Panc1 (cell line): ENCODE measurements around the gene HS2ST1. TPM values are rescaled to one million over a fixed set of nuclear protein-coding genes. Genes with fewer than 3 reads are reported as not detected.

Experiments
- ATAC-seq: fragments of 200-7000 bp; cut with Tn5 transposase; 2 replicates; pipeline ENCODE4 v1.9.1; 2020; ENCODE audit warnings: mild to moderate bottlenecking, moderate library complexity
- BruUV-seq: library from RNA; stranded (reverse); fragments of 400-500 nt; replicated peaks from 2 replicates; lab custom pipeline; 2021; lab: Mats Ljungman, UMichigan
- CTCF ChIA-PET: fragments of 300-600 bp; sonication (Branson Sonifier 250); formaldehyde crosslinking; loops from one replicate; lab custom pipeline; 2022; ENCODE audit warnings: antibody characterized with exemption; lab: Charles Lee
- POLR2A ChIA-PET: fragments of 300-600 bp; sonication (Branson Sonifier 250); formaldehyde crosslinking; loops from one replicate; lab custom pipeline; 2022; ENCODE audit warnings: antibody characterized with exemption; lab: Charles Lee
- DNase-seq: peaks from one replicate; pipeline ENCODE4 v3.0.0-alpha.2; 2010; ENCODE audit warnings: low read depth, low spot score
- H3K27ac ChIP-seq: 2 replicates; pipeline ENCODE4 v1.5.1; 2011; ENCODE audit warnings: mild to moderate bottlenecking, low read length, inconsistent platforms
- H3K27me3 ChIP-seq: fragments of 200-500 bp; sonication (Bioruptor generic); 2 replicates; pipeline ENCODE4 v1.6.0; 2014; ENCODE audit warnings: low read length, inconsistent platforms; ENCODE audit not compliant: control insufficient read depth, insufficient read depth
- H3K36me3 ChIP-seq: fragments of 200-500 bp; sonication (Bioruptor generic); 2 replicates; pipeline ENCODE4 v1.5.1; 2014; ENCODE audit warnings: inconsistent platforms, mild to moderate bottlenecking, low read length, moderate library complexity; ENCODE audit not compliant: control insufficient read depth, insufficient read depth
- H3K4me1 ChIP-seq: 2 replicates; pipeline ENCODE4 v1.5.1; 2011; ENCODE audit warnings: inconsistent platforms, mild to moderate bottlenecking, low read length, moderate library complexity; ENCODE audit not compliant: control insufficient read depth, insufficient read depth
- H3K4me3 ChIP-seq, 2 experiments: 2 replicates each; pipeline ENCODE4 v1.5.1; 2011 to 2012; ENCODE audit warnings: low read depth in 2 of 2, low read length in 2 of 2, mild to moderate bottlenecking in 2 of 2, inconsistent platforms in 1 of 2, moderate library complexity in 1 of 2
- H3K9me3 ChIP-seq: fragments of 200-500 bp; sonication (Bioruptor generic); 2 replicates; pipeline ENCODE4 v1.5.1; 2014; ENCODE audit warnings: low read depth, mild to moderate bottlenecking, inconsistent platforms, low read length, moderate library complexity; ENCODE audit not compliant: control insufficient read depth, insufficient read depth
- CTCF ChIP-seq: fragments of 450-650 bp; IDR thresholded peaks from 2 replicates; pipeline ENCODE4 v1.5.1; 2017; ENCODE audit warnings: mild to moderate bottlenecking
- POLR2AphosphoS5 ChIP-seq: IDR thresholded peaks from 2 replicates; pipeline ENCODE4 v1.6.1; 2012; ENCODE audit warnings: mild to moderate bottlenecking, low read depth, low read length, moderate library complexity
- REST ChIP-seq, 2 experiments: IDR thresholded peaks; 2 replicates each; pipeline ENCODE4 v1.6.1; 2011 to 2012; ENCODE audit warnings: low read depth in 2 of 2, control low read depth in 1 of 2, low read length in 1 of 2, mild to moderate bottlenecking in 1 of 2, moderate library complexity in 1 of 2; ENCODE audit not compliant: insufficient read depth in 1 of 2
- SIN3A ChIP-seq: IDR thresholded peaks from 2 replicates; pipeline ENCODE4 v1.6.1; 2012; ENCODE audit warnings: low read depth, mild to moderate bottlenecking, low read length, moderate library complexity, borderline replicate concordance; ENCODE audit not compliant: insufficient read depth
- TCF7L2 ChIP-seq: IDR thresholded peaks from 2 replicates; pipeline ENCODE4 v1.6.1; 2011; ENCODE audit warnings: mild to moderate bottlenecking, low read depth, low read length, inconsistent platforms
- in situ Hi-C: cut with HindIII; loops from 2 replicates; pipeline ENCODE4 v1.10.0; 2016; ENCODE audit warnings: low sequenced_read_pairs, low pct_unique_long_range_greater_than_20kb
- intact Hi-C: fragments of 100-400 bp; cut with micrococcal nuclease; formaldehyde crosslinking; loops from one replicate; pipeline ENCODE4 v1.10.0; 2022; ENCODE audit not compliant: unreplicated experiment
- total RNA-seq: library from RNA; stranded (reverse); gene quantifications from one replicate; pipeline ENCODE4 v1.2.1, GENCODE V29; 2021; ENCODE audit not compliant: unreplicated experiment

The HS2ST1 gene
- total RNA-seq, 1 experiment from 2014 or later: 81.0 TPM

GRCh38 chr1:87046951-87047350 is 132.5 kb downstream of the HS2ST1 start:
- Histone ChIP-seq H3K4me1 (no peaks in the 10 kb centered on the region), H3K27me3 (no peaks in the 10 kb centered on the region), H3K27ac (no peak overlapping the region), H3K36me3 (no peaks in the 10 kb centered on the region), H3K9me3 (peaks cover 13% of the 10 kb centered on the region; the same call in 1 of the 2 replicates), H3K4me3 (no peak overlapping the region)
- POLR2A ChIA-PET: no interaction called here
- no peak for ATAC-seq
- intact Hi-C loops: no loop called here
- no TSS peak for BruUV-seq
- in situ Hi-C loops: no loop called here
- DNase-seq: no peak
- TF ChIP-seq TCF7L2: no peak
- TF ChIP-seq REST (IDR thresholded peaks at IDR 0.05; ENCODE audit: insufficient read depth in 1 of 2, low read depth in 2 of 2, low read length in 1 of 2): no peak
- TF ChIP-seq POLR2AphosphoS5: no peak
- no peak for TF ChIP-seq CTCF
- no peak for TF ChIP-seq SIN3A
- CTCF ChIA-PET: no interaction called here

GRCh38 chr1:87048237-87048636 is 133.8 kb downstream of the HS2ST1 start:
- in situ Hi-C loops (no loop called here), intact Hi-C loops (no loop called here)
- TF ChIP-seq POLR2AphosphoS5 (no peak), REST (IDR thresholded peaks at IDR 0.05; ENCODE audit: insufficient read depth in 1 of 2, low read depth in 2 of 2, low read length in 1 of 2) (no peak), SIN3A (no peak), CTCF (no peak), TCF7L2 (no peak)
- CTCF ChIA-PET: no interaction called here
- Histone ChIP-seq H3K27ac (no peak overlapping the region), H3K27me3 (no peaks in the 10 kb centered on the region), H3K36me3 (no peaks in the 10 kb centered on the region), H3K9me3 (peaks cover 13% of the 10 kb centered on the region; the same call in 1 of the 2 replicates), H3K4me3 (no peak overlapping the region), H3K4me1 (no peaks in the 10 kb centered on the region)
- BruUV-seq: no TSS peak
- ATAC-seq (no peak), DNase-seq (no peak)
- POLR2A ChIA-PET: no interaction called here
